HG03432 (cell line): ENCODE results near the gene LCN2.

Experiments
- ATAC-seq: cut with Tn5 transposase; IDR thresholded peaks from one replicate; pipeline ENCODE4 v1.9.1; 2021; ENCODE audit warnings: mild to moderate bottlenecking, moderate library complexity; ENCODE audit not compliant: unreplicated experiment

LCN2 gene

DNA sequence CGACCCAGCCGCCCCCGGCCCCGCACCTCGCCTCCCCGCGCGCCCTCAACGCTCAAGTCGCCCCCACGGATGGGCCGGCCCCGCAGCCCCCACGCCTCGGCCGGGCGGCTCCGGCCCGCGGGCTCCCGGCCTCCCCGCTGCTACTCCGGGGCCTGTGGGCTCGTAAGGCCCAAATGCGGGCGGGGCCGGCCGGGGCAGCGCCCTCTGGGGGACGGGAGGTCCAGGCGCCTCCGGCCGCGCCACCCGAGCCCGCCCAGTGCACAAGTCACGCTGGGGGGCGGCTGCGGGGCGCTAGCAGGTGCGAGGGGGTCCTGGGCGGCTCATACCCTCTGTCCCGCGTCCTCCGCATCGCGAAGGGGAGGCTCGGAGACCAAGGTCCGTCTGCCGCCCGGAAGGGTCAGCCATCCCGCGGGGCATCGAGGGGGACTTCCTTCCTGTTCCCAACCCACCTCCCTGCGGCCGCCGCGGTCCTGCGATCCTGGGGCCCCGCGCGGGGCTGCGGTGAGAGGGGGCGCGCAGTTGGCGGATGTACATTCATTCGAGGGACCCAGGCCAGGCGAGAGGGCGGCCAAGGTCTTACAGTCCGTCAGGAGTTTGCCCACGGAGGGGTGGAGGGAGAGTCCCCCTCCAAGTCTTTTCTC is 42.3 kb downstream of the LCN2 start, which contains the start of gene CIZ1:
Gene CIZ1 (minus strand): TSS at position 167 of the 641 bp plus-strand sequence. CDS start 715 bp downstream, outside the sequence.
- ATAC-seq: peak; percentile 87

DNA sequence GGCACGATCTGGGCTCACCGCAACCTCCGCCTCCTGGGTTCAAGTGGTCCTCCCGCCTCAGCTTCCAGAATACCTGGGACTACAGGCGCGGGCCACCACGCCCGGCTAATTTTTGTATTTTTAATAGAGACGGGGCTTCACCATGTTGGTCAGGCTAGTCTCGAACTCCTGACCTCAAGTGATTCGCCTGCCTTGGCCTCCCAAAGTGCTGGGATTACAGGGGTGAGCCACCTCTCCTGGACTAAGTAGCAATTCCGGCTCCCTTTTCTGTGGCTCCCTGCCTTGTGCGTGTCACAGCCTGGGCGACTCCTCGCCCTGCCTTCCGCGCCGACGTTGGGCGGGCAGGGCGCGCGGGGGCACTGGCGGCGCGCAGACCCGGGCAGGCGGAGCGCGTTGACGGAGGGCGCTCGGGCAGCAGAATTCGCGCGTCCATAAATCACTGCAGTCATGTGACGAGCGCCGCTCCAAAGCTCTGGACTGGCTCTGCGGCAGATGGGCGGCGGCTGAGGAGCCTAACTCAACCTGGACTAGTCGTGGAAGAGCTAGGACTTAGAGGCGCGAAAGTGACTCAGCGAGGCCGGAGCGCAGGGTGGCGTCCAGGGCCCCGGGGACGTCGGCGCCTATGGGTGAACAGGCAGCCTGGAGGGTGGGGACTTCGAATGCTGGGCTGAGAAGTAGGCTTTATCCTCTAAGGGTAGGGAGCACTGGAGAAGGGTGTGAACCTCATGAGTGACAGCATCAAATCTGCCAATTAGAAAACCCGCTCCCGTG is 43.5 kb downstream of the LCN2 start:
- ATAC-seq: peak; percentile 49

DNA sequence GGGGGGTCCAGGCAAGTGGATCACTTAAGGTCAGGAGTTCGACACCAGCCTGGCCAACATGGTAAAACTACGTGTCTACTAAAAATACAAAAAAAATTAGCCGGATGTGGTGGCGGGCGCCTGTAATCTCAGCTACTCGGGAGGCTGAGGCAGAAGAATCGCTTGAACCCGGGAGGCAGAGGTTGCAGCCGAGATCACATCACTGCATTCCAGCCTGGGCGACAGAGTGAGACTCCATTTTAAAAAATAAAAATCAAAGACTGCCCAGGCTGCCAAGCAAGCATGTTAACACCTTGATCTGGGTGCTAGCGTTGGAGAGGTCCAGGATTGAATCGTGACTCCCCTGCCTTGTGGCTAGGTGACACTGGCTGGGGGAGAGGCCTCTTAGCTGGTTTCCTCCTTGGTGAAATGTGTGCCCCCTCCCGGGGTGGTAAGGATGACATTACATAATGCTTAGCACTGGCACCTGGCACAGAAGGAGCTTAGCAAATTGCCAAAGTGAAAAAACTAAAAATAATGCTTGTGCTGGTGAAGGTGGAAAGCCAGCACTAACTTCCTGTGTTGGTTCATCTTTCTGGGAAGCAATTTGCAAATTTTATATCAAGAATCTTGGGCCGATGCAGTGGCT is 44.3 kb downstream of the LCN2 start:
- no peak for ATAC-seq

DNA sequence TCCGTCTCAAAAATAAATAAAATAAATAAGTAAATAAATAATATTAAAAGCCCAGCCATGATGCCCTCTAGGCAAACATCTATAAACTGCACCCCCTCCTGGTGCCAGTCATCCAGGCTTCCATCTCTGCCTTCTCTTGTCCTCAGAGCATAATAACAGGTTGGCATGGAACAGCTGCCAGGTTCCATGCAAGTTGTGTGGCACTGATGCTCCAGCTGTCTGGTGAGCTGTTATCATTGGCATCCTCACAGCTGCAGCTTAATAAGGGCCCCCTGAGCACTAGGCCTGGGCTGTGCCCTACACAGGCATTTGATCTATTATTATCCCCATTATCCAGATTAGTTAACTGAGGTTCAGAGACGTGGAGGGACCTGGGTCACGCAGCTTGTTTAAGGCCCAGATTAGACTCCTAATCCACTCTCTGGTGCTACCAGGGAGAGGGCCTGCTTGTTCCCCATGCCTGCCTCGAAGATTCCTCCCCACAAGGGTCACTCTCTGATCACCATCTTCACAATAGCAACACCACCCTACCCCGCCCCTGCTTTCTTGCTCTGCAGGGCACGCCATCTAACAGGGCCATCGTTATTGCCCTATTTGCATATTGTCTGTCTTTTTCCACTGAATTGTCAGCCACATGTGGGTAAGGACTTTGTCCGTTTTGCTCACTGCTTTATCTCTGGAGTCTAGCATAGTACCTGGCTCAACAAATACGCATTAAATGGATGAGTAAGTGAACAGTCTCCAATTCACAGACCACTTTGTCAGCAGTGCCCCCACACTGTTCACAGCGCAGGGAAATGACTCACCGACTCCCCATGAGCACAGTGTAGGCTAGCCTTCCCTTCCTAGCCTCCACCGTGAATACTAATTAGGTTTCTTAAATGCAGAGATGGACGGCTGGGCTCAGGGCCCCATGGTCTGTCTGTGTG is 52.5 kb downstream of the LCN2 start:
- no peak for ATAC-seq

DNA sequence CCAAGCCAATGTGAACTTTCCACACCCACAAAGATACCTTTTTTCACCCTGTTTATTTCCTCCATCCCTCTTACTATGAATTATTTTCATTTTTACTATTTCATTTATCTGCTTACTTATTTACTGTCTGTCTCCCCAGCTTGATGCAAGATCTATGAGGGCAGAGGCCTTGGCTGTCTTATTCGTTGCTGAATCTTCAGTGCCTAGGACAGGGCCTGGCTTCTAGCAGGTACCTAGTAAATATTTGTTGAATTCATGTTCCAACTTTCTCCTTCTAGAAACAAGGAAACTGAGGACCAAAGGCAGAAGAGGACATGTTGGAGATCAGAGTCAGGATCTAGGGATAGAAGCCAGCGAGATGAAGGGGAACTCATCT is 53.4 kb downstream of the LCN2 start:
- no peak for ATAC-seq
